GM21447 (cell line): Measurements from ENCODE around the gene PHAF1.

Experiments
- ATAC-seq: cut with Tn5 transposase; IDR thresholded peaks from one replicate; pipeline ENCODE4 v1.9.1; 2021; ENCODE audit not compliant: unreplicated experiment

The PHAF1 gene

GRCh38 chr16:67177743-67178699, 68.3 kb downstream of the PHAF1 start:
- ATAC-seq, result no peak

GRCh38 chr16:67179421-67180080, 69.8 kb downstream of the PHAF1 start:
- ATAC-seq, result no peak

- no peak for ATAC-seq
These were observed 70.4 kb downstream of the PHAF1 start for GRCh38 chr16:67180166-67180565.

GRCh38 chr16:67181346-67181745, 71.6 kb downstream of the PHAF1 start:
- ATAC-seq, result no peak

GRCh38 chr16:67182288-67182687, 72.5 kb downstream of the PHAF1 start:
- no peak for ATAC-seq

- ATAC-seq, result no peak
These were observed 73.5 kb downstream of the PHAF1 start for GRCh38 chr16:67183284-67183626.

GRCh38 chr16:67183627-67184452, 74.1 kb downstream of the PHAF1 start, which contains the start of gene MATCAP1:
TSS of gene MATCAP1 (minus strand) at chr16:67183963. CDS start at chr16:67180610, 3,353 bp downstream.
- peak; percentile 97 for ATAC-seq

GRCh38 chr16:67184453-67184994, 74.8 kb downstream of the PHAF1 start:
- no peak for ATAC-seq

GRCh38 chr16:67184995-67185650, 75.4 kb downstream of the PHAF1 start:
- ATAC-seq, result no peak

- no peak for ATAC-seq
These were observed 76.0 kb downstream of the PHAF1 start for GRCh38 chr16:67185651-67186134.

GRCh38 chr16:67186550-67186950, 76.8 kb downstream of the PHAF1 start:
- no peak for ATAC-seq

GRCh38 chr16:67187175-67187890, 77.6 kb downstream of the PHAF1 start:
- no peak for ATAC-seq

- ATAC-seq, result no peak
These were observed 78.6 kb downstream of the PHAF1 start for GRCh38 chr16:67188323-67188722.

GRCh38 chr16:67188798-67189197, 79.1 kb downstream of the PHAF1 start:
- ATAC-seq, result no peak

- no peak for ATAC-seq
These were observed 80.3 kb downstream of the PHAF1 start, which contains the start of gene EXOC3L1 for GRCh38 chr16:67190041-67190440. TSS of gene EXOC3L1 (minus strand) at chr16:67190136. CDS start at chr16:67189676, 460 bp downstream.

- ATAC-seq, result no peak
These were observed 81.0 kb downstream of the PHAF1 start for GRCh38 chr16:67190448-67191399.

- no peak for ATAC-seq
These were observed 81.8 kb downstream of the PHAF1 start for GRCh38 chr16:67191411-67191994.
